ENCODE data around the gene RSPH9.
A peak's percentile ranks its signal among the peaks of the same experiment; 100 is the strongest.
"Not testable (repeated sequence)": the region's sequence is repeated elsewhere in the genome, so short reads cannot be mapped to it uniquely, and the experiment has no call there.

RSPH9 gene

GRCh38 chr6:43698584-43699349 lies 53.9 kb downstream of the RSPH9 start:
- Histone ChIP-seq H3K4me1 (peaks cover 9% of the 10 kb centered on the region), H3K27me3 (no peaks in the 10 kb centered on the region), H3K4me2 (no peak overlapping the region), H4K20me1 (no peaks in the 10 kb centered on the region), H3K36me3 (no peaks in the 10 kb centered on the region), H3K9ac (no peak overlapping the region), H3K9me3 (no peaks in the 10 kb centered on the region), H3K4me3 (no peak overlapping the region), H3K27ac (no peak overlapping the region)
- no peak for TF ChIP-seq Cebpa-rat (IDR thresholded peaks at IDR 0.05)

GRCh38 chr6:43699564-43700186 lies 54.8 kb downstream of the RSPH9 start:
- Histone ChIP-seq H3K9me3 (no peaks in the 10 kb centered on the region), H3K36me3 (no peaks in the 10 kb centered on the region), H3K27ac (no peak overlapping the region), H3K27me3 (no peaks in the 10 kb centered on the region), H3K4me1 (peaks cover 11% of the 10 kb centered on the region), H3K4me2 (no peak overlapping the region), H3K4me3 (no peak overlapping the region), H4K20me1 (no peaks in the 10 kb centered on the region), H3K9ac (no peak overlapping the region)
- TF ChIP-seq Cebpa-rat (IDR thresholded peaks at IDR 0.05), result no peak

GRCh38 chr6:43700939-43701560 lies 56.2 kb downstream of the RSPH9 start:
- not testable (repeated sequence) for H3K27ac ChIP-seq, H4K20me1 ChIP-seq, H3K4me2 ChIP-seq, H3K36me3 ChIP-seq, H3K27me3 ChIP-seq, H3K4me3 ChIP-seq, H3K9me3 ChIP-seq, H3K9ac ChIP-seq
- H3K4me1 ChIP-seq, result peaks cover 24% of the 10 kb centered on the region

GRCh38 chr6:43702171-43702533 lies 57.3 kb downstream of the RSPH9 start:
- TF ChIP-seq Cebpa-rat (IDR thresholded peaks at IDR 0.05), result no peak
- no peak overlapping the region for H3K4me3 ChIP-seq
- no peak overlapping the region for H3K27ac ChIP-seq
- H3K4me1 ChIP-seq, result peaks cover 35% of the 10 kb centered on the region
- peak overlapping the region; percentile 25; the same call in 1 of the 2 replicates for H3K4me2 ChIP-seq
- H3K9ac ChIP-seq, result no peak overlapping the region
- no peaks in the 10 kb centered on the region for H3K36me3 ChIP-seq
- no peaks in the 10 kb centered on the region for H4K20me1 ChIP-seq
- H3K27me3 ChIP-seq, result no peaks in the 10 kb centered on the region
- no peaks in the 10 kb centered on the region for H3K9me3 ChIP-seq

- Histone ChIP-seq H3K9ac (no peak overlapping the region), H3K4me1 (peaks cover 35% of the 10 kb centered on the region)
Observed at GRCh38 chr6:43702534-43703440, 58.0 kb downstream of the RSPH9 start.

GRCh38 chr6:43703512-43704429 lies 58.9 kb downstream of the RSPH9 start:
- Histone ChIP-seq H3K4me3 (no peak overlapping the region), H3K27ac (no peak overlapping the region), H4K20me1 (no peaks in the 10 kb centered on the region), H3K27me3 (no peaks in the 10 kb centered on the region), H3K9me3 (no peaks in the 10 kb centered on the region), H3K4me1 (peaks cover 35% of the 10 kb centered on the region), H3K9ac (no peak overlapping the region), H3K4me2 (no peak overlapping the region), H3K36me3 (no peaks in the 10 kb centered on the region)
- TF ChIP-seq Cebpa-rat (IDR thresholded peaks at IDR 0.05), result no peak

More at GRCh38 chr6:43702534-43703440, 58.0 kb downstream of the RSPH9 start:
- H3K4me2 ChIP-seq, result peak overlapping the region; percentile 25; the same call in 1 of the 2 replicates
- no peaks in the 10 kb centered on the region for H3K36me3 ChIP-seq
- no peaks in the 10 kb centered on the region for H3K9me3 ChIP-seq
- no peak overlapping the region for H3K27ac ChIP-seq
- H3K27me3 ChIP-seq, result no peaks in the 10 kb centered on the region
- no peaks in the 10 kb centered on the region for H4K20me1 ChIP-seq
- H3K4me3 ChIP-seq, result no peak overlapping the region
- TF ChIP-seq Cebpa-rat (IDR thresholded peaks at IDR 0.05), result no peak

- H3K4me2 ChIP-seq, result peak overlapping the region; percentile 55
- no peak overlapping the region for H3K4me3 ChIP-seq
- H3K4me1 ChIP-seq, result peaks cover 35% of the 10 kb centered on the region
- no peaks in the 10 kb centered on the region for H3K36me3 ChIP-seq
- H3K27me3 ChIP-seq, result no peaks in the 10 kb centered on the region
- H4K20me1 ChIP-seq, result no peaks in the 10 kb centered on the region
- H3K9ac ChIP-seq, result no peak overlapping the region
- no peak for TF ChIP-seq Cebpa-rat (IDR thresholded peaks at IDR 0.05)
- H3K27ac ChIP-seq, result no peak overlapping the region
- H3K9me3 ChIP-seq, result no peaks in the 10 kb centered on the region
Observed at GRCh38 chr6:43705996-43706395, 61.2 kb downstream of the RSPH9 start.

GRCh38 chr6:43706788-43707187 lies 62.0 kb downstream of the RSPH9 start:
- H3K9ac ChIP-seq, result no peak overlapping the region
- H3K4me2 ChIP-seq, result peak overlapping the region; percentile 55
- no peaks in the 10 kb centered on the region for H3K27me3 ChIP-seq
- no peak for TF ChIP-seq Cebpa-rat (IDR thresholded peaks at IDR 0.05)
- H3K9me3 ChIP-seq, result no peaks in the 10 kb centered on the region
- peaks cover 35% of the 10 kb centered on the region for H3K4me1 ChIP-seq
- H3K36me3 ChIP-seq, result no peaks in the 10 kb centered on the region
- no peak overlapping the region for H3K27ac ChIP-seq
- no peaks in the 10 kb centered on the region for H4K20me1 ChIP-seq
- H3K4me3 ChIP-seq, result no peak overlapping the region

- H3K36me3 ChIP-seq, result no peaks in the 10 kb centered on the region
- peak overlapping the region; percentile 55; the same call in 1 of the 2 replicates for H3K4me2 ChIP-seq
- H3K9me3 ChIP-seq, result no peaks in the 10 kb centered on the region
- H3K27ac ChIP-seq, result no peak overlapping the region
- no peaks in the 10 kb centered on the region for H4K20me1 ChIP-seq
- H3K4me1 ChIP-seq, result peaks cover 35% of the 10 kb centered on the region
- no peaks in the 10 kb centered on the region for H3K27me3 ChIP-seq
- no peak for TF ChIP-seq Cebpa-rat (IDR thresholded peaks at IDR 0.05)
- no peak overlapping the region for H3K9ac ChIP-seq
- H3K4me3 ChIP-seq, result no peak overlapping the region
Observed at GRCh38 chr6:43707269-43707668, 62.4 kb downstream of the RSPH9 start.
